HL-60/S4 treated with phorbol 12-myristate 13-acetate at 8.2 ng/mL for 4 days and 3 days (cell line): ENCODE data around the gene SAYSD1.

Experiments
- in situ Hi-C: fragments of 300-500 bp; cut with MboI; formaldehyde crosslinking; loops from 2 replicates; pipeline ENCODE4 v1.15.0; 2022; ENCODE audit warnings: low sequenced_read_pairs

SAYSD1 gene

DNA sequence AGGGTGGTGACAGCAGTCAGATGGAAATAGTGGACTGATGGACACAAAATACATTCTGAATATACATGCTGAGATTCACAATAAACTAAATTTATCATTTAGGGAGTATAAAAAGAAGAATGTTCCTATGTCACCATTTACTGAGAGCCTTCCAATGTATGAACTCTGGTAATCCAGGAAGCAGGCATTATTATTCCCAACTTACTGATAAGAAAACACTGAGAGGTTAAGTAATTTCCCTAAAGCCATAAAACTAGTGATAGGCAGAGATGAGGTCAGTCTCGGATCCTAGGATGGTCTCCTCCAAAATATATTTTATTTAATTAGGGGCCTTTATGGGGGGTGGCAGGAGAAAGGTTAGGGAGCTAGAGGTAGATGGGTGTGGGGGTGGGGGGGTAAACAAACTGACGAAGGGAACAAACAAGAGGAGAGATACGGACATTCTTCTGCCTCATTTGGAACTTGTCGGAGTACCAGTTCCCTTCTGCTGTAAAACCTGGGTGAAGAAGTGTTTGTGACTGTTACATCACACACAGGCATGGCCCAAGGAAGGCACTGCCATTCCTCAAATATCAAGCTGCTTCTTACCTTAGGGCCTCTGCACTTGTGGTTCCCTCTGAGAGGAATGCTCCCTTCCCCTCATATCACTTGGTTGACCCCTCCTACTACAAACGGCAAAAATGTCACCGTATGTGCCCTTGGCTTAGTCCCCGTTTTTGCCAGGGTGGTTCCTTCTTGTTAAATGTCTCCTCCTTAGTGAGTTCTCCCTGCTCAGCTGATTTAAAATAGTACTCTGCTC lies 6.7 kb downstream of the SAYSD1 start:
- in situ Hi-C loops: no loop called here

- in situ Hi-C loops: no loop called here
These were observed 7.3 kb downstream of the SAYSD1 start for GRCh38 chr6:39107641-39108040.

DNA sequence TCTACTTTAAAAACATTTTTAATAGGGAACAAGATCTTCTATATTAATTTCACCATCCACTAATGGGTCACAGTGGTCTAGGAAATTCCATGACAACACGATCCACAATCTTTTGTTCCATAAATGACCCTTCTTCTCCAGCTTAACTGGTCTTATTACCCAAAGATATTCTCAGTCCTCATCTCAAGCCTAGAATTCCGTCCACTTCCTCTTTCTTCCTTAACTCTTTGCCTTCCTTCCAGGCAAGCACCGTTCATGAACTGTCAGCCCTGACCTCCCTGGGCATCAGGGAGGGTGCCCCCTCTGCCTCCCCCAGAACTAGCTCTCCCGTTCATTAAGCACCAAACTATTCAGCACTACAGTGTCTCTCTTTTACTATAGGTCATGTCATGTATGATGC lies 8.0 kb downstream of the SAYSD1 start:
- in situ Hi-C loops: no loop called here

GRCh38 chr6:39104528-39104927 lies 10.5 kb downstream of the SAYSD1 start:
- in situ Hi-C loops: no loop called here

GRCh38 chr6:39102821-39103136 lies 12.2 kb downstream of the SAYSD1 start:
- in situ Hi-C loops: no loop called here

- in situ Hi-C loops: no loop called here
These were observed 12.7 kb downstream of the SAYSD1 start for GRCh38 chr6:39102071-39102820.

DNA sequence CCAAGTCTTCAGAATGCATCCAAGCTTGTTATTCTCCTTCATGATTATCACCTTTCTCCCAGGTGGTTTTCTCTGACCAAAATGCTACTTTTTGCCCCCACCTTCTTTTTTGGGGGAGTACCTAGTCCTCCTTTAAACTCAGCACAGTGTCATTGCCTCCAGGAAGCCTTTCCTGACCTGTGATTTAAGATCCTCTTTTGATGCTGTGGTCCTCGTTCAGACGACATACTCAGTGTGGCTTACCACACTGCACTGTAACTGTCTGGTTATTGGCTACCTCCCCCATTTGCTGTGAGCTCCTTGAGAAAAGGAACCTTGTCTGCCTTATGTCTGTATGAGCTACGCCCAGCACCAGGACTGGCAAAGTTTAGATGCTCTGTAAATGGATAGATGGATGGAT lies 14.6 kb downstream of the SAYSD1 start:
- in situ Hi-C loops: no loop called here

GRCh38 chr6:39095578-39095977 lies 19.4 kb downstream of the SAYSD1 start:
- in situ Hi-C loops: no loop called here

DNA sequence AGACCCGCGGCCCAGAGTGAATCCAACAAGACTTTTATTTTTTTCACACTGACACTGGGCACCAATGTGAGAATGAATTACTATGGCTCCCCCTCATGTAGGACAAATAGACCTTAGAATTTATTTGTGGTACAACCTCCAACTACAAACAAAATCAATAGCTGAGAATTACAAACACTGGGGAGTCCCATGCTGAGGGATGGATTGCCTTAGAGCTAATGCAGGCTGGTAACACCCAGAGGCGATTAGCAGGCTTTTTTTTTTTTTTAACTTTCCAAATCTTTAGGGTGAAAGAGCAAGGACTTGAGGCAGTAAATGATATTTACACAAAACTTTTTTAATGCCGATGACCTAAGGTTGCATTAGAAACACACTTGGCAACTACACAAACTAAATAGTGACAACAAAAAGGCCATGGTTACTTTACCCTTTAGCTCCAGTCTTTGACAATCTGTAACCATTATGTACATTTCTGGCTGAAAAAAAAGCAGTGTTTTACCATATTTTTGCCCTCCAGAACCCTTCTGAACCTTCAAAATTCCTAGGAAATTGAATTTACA lies 21.8 kb downstream of the SAYSD1 start:
- in situ Hi-C loops: no loop called here

GRCh38 chr6:39092124-39092523 lies 22.9 kb downstream of the SAYSD1 start:
- in situ Hi-C loops: no loop called here

DNA sequence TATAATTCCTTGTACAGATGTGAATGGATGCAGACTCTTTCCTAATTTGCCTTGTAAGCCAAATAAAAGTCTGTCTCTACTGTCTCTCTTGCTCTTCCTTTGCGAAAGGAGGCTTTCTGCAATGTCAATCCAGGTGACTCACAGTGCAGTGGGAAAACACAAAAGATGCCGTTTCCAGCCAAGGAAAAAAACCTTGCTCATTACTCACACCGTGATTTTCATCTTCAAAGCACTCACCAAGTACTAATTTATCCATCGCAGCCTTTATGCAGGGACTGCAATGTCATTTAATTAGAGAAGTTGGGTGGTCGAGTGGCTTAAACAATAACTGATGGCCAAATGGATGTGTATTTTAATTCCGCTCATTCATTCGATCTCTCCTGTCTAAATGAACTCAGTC lies 23.8 kb downstream of the SAYSD1 start:
- in situ Hi-C loops: no loop called here

DNA sequence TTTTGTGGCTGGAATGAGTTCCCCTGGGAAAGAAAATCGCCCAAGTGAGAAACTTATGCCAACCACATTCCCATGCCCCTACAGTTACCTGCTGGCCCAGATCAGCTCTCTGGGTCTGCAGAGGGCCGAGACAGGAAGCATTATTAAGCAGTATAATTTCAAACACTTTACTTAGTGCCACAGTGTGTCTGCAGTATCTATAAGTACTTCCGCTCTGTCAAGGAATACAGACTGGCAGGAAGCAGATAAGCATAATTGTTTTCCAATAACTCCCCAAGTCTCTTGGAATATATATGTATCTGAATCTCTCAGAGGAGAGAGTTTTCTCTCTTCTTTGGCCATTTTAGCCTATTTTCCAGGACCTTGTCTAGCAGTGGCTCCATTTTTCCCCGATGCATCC lies 24.9 kb downstream of the SAYSD1 start:
- in situ Hi-C loops: no loop called here

DNA sequence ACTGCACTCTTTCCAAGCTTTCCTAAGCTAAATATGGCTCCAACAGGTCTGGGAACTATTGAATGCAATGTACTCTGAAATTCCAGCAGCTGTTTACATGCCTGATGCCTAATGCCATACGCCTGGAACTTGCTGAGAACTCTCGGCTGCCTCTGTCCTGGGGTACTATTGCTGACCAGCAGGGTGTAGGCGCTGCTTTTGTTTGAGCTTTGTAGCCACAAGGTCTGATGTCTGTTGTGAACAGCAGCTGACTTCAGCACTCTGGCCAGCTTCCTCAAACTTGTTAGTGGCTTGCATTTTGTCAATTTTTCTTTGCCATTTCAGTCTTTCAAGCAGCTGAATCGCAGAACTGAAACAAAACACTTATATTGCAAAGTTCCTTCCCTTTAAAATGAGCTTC lies 26.7 kb downstream of the SAYSD1 start:
- in situ Hi-C loops: no loop called here

GRCh38 chr6:39087197-39087596 lies 27.8 kb downstream of the SAYSD1 start:
- in situ Hi-C loops: no loop called here

- in situ Hi-C loops: no loop called here
These were observed 28.3 kb downstream of the SAYSD1 start for GRCh38 chr6:39086711-39087110.

DNA sequence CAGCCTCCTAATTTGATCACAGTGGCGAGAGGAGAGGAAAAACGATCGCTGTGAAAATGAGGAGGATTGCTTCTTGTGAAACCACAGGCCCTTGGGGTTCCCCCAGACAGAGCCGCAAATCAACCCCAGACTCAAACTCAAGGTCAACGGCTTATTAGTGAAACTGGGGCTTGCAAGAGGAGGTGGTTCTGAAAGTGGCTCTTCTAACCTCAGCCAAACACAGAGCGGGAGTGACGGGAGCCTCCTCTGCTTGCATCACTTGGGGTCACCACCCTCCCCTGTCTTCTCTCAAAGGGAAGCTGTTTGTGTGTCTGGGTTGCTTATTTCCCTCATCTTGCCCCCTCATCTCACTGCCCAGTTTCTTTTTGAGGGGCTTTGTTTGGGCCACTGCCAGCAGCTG lies 28.7 kb downstream of the SAYSD1 start:
- in situ Hi-C loops: no loop called here

DNA sequence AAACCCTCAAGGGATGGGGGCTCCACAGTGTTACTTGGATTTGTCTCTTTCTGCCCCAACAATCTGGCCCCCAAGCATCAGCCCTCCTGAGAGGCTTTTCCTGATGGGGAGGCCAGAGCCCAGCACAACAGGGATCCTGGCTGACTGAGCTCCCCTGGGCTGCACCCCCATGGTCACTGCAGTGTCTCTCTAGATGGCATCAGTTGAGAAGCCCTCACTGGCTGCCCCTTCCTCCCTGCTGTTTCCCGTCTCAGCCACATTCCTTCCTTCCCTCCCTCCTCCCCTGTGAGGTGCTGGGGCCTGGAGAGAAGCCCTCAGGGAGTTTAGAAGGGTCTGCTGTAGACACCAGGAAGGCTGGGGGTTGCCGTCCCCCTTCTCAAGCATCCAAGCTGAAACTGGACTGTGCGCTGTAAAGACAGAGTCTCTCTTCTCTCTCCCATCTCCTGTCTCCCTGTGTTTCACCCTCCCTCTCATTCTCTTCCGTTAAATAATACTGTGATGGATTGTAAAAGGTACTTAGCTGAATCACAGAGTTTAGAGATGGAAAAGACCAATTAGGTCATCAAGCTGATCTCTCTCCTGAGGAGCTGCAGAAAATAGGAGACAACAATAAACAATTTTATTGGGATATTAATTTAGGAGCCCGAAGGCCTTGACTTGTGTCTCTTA lies 29.7 kb downstream of the SAYSD1 start:
- in situ Hi-C loops: no loop called here

DNA sequence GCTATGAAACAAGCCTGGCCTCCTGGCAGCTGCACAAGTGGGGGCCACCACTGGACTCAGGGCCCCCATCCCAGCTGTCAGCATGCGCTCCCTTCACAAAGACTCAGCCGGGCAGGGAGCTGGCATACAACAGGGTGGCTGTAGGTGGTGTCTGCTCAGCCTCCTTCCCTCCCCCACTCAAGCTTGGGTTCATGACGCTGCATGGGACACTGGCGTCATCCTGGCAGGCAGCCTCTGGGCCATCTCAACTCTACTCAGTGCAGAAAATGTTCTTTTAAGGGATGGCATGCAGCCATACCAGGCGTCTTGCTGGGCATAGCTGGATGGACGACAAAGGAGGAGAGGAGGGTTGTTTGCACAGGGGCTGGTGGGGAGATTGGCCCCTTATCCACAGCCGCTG lies 30.5 kb downstream of the SAYSD1 start:
- in situ Hi-C loops: no loop called here

DNA sequence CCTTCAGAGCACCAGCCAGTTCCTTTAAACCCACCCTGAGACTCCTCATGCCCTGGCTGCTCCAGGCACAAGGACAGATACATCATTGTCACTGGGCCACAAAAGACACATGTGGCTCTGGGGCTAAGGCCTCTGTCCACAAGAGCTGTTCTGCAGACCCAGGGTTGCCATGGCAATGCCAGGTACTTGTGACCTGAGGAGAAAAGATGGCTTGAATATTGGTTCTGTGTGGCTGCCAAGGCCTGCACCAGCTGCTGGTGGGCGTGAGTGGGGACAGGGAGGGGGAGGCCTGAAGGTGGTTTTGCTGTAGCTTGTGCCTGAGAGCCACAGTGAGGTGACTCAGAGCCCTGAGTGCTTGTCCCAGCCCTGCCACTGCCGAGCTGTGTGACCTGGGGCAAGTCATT lies 31.8 kb downstream of the SAYSD1 start:
- in situ Hi-C loops: no loop called here

- in situ Hi-C loops: no loop called here
These were observed 32.7 kb downstream of the SAYSD1 start for GRCh38 chr6:39082310-39082709.

- in situ Hi-C loops: no loop called here
These were observed 34.6 kb downstream of the SAYSD1 start for GRCh38 chr6:39080246-39080875.
